ENCODE results near the gene ZWILCH. TPM values are rescaled to one million over a fixed set of nuclear protein-coding genes. Genes with fewer than 3 reads are reported as not detected.

The ZWILCH gene
- total and polyA plus RNA-seq, 2 donors (not counting 1 experiment from before 2014, with no cell fraction given) = 14.5 to 25.4 TPM

GRCh38 chr15:66481107-66481856, 23.8 kb upstream of the ZWILCH start:
- H3K9ac ChIP-seq (ENCODE audit: insufficient read depth, low read length) = no peak overlapping the region
- no peaks in the 10 kb centered on the region for H3K4me1 ChIP-seq (ENCODE audit: control insufficient read depth, extremely low read depth, insufficient read depth, low read length)
- TF ChIP-seq EZH2 (IDR thresholded peaks at IDR 0.05; ENCODE audit: low read length, missing control alignments) = no peak
- TF ChIP-seq, protein P1, sequence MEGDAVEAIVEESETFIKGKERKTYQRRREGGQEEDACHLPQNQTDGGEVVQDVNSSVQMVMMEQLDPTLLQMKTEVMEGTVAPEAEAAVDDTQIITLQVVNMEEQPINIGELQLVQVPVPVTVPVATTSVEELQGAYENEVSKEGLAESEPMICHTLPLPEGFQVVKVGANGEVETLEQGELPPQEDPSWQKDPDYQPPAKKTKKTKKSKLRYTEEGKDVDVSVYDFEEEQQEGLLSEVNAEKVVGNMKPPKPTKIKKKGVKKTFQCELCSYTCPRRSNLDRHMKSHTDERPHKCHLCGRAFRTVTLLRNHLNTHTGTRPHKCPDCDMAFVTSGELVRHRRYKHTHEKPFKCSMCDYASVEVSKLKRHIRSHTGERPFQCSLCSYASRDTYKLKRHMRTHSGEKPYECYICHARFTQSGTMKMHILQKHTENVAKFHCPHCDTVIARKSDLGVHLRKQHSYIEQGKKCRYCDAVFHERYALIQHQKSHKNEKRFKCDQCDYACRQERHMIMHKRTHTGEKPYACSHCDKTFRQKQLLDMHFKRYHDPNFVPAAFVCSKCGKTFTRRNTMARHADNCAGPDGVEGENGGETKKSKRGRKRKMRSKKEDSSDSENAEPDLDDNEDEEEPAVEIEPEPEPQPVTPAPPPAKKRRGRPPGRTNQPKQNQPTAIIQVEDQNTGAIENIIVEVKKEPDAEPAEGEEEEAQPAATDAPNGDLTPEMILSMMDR (conservative IDR thresholded peaks at IDR 0.05 in 1 of 2, IDR thresholded peaks at IDR 0.05 in 1 of 2; ENCODE audit: low read depth in 1 of 2, low read length in 2 of 2) = no peak
- DNase-seq (ENCODE audit: low read depth in 2 of 2) = peak in 1 of 2 donors; percentile 66
- H3K27ac ChIP-seq (ENCODE audit: insufficient read depth, low read length) = no peak overlapping the region
- peaks cover 3% of the 10 kb centered on the region for H3K36me3 ChIP-seq (ENCODE audit: control insufficient read depth, insufficient read depth, low read length)
- no peaks in the 10 kb centered on the region for H4K20me1 ChIP-seq (ENCODE audit: control insufficient read depth, extremely low read depth, insufficient read depth, low read length)
- no peak overlapping the region for H3K4me3 ChIP-seq (replicated peaks in 1 of 4; ENCODE audit: control extremely low read depth in 1 of 4, insufficient read depth in 1 of 4, low read depth in 3 of 4, low read length in 4 of 4)
- H2AFZ ChIP-seq (ENCODE audit: low read length) = no peak overlapping the region
- no peak overlapping the region for H3K4me2 ChIP-seq (ENCODE audit: extremely low read depth, insufficient read depth, low read length)
- no peaks in the 10 kb centered on the region for H3K79me2 ChIP-seq (ENCODE audit: control insufficient read depth, insufficient read depth, low read length)
- H3K27me3 ChIP-seq (ENCODE audit: control insufficient read depth, insufficient read depth, low read length) = no peaks in the 10 kb centered on the region
- H3K9me3 ChIP-seq (ENCODE audit: control insufficient read depth, insufficient read depth, low read depth, low read length) = no peaks in the 10 kb centered on the region

GRCh38 chr15:66482539-66482938, 22.6 kb upstream of the ZWILCH start:
- no peaks in the 10 kb centered on the region for H3K79me2 ChIP-seq (ENCODE audit: control insufficient read depth, insufficient read depth, low read length)
- H3K9ac ChIP-seq (ENCODE audit: insufficient read depth, low read length) = no peak overlapping the region
- no peaks in the 10 kb centered on the region for H4K20me1 ChIP-seq (ENCODE audit: control insufficient read depth, extremely low read depth, insufficient read depth, low read length)
- no peak for DNase-seq (ENCODE audit: low read depth in 2 of 2)
- H2AFZ ChIP-seq (ENCODE audit: low read length) = no peak overlapping the region
- H3K4me3 ChIP-seq (replicated peaks in 1 of 4; ENCODE audit: control extremely low read depth in 1 of 4, insufficient read depth in 1 of 4, low read depth in 3 of 4, low read length in 4 of 4) = no peak overlapping the region
- H3K4me1 ChIP-seq (ENCODE audit: control insufficient read depth, extremely low read depth, insufficient read depth, low read length) = no peaks in the 10 kb centered on the region
- TF ChIP-seq, protein P1 (conservative IDR thresholded peaks at IDR 0.05 in 1 of 2, IDR thresholded peaks at IDR 0.05 in 1 of 2; ENCODE audit: low read depth in 1 of 2, low read length in 2 of 2) = no peak
- no peak for TF ChIP-seq EZH2 (IDR thresholded peaks at IDR 0.05; ENCODE audit: low read length, missing control alignments)
- no peak overlapping the region for H3K27ac ChIP-seq (ENCODE audit: insufficient read depth, low read length)
- no peaks in the 10 kb centered on the region for H3K27me3 ChIP-seq (ENCODE audit: control insufficient read depth, insufficient read depth, low read length)
- no peaks in the 10 kb centered on the region for H3K9me3 ChIP-seq (ENCODE audit: control insufficient read depth, insufficient read depth, low read depth, low read length)
- no peak overlapping the region for H3K4me2 ChIP-seq (ENCODE audit: extremely low read depth, insufficient read depth, low read length)
- peaks cover 3% of the 10 kb centered on the region for H3K36me3 ChIP-seq (ENCODE audit: control insufficient read depth, insufficient read depth, low read length)

DNA sequence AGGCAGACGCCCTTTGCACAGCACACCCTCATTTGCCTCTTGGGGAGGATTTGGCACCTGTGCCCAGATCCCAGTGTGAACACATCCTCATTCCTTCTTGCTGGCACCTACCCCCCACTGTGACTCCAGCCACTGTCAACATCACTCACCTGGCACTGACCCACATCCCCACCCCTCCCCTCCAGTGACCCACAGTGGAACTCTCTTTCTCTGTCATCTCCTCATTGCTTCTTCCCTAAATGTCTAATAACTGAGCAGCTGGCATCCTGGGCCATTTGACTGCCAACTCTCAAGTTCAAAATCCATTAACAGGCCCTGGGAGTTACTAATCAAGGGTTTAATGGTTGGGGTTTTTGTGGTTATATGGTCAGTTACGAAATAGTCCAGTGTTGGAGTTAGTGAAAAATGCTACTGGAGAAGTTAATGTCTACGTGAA, 22.0 kb upstream of the ZWILCH start:
- H3K4me3 ChIP-seq (replicated peaks in 1 of 4; ENCODE audit: control extremely low read depth in 1 of 4, insufficient read depth in 1 of 4, low read depth in 3 of 4, low read length in 4 of 4) = no peak overlapping the region
- H3K36me3 ChIP-seq (ENCODE audit: control insufficient read depth, insufficient read depth, low read length) = peaks cover 4% of the 10 kb centered on the region
- no peaks in the 10 kb centered on the region for H4K20me1 ChIP-seq (ENCODE audit: control insufficient read depth, extremely low read depth, insufficient read depth, low read length)
- no peaks in the 10 kb centered on the region for H3K79me2 ChIP-seq (ENCODE audit: control insufficient read depth, insufficient read depth, low read length)
- no peak for TF ChIP-seq EZH2 (IDR thresholded peaks at IDR 0.05; ENCODE audit: low read length, missing control alignments)
- TF ChIP-seq, protein P1 (conservative IDR thresholded peaks at IDR 0.05 in 1 of 2, IDR thresholded peaks at IDR 0.05 in 1 of 2; ENCODE audit: low read depth in 1 of 2, low read length in 2 of 2) = no peak
- no peaks in the 10 kb centered on the region for H3K27me3 ChIP-seq (ENCODE audit: control insufficient read depth, insufficient read depth, low read length)
- no peak overlapping the region for H3K27ac ChIP-seq (ENCODE audit: insufficient read depth, low read length)
- no peaks in the 10 kb centered on the region for H3K9me3 ChIP-seq (ENCODE audit: control insufficient read depth, insufficient read depth, low read depth, low read length)
- H3K4me1 ChIP-seq (ENCODE audit: control insufficient read depth, extremely low read depth, insufficient read depth, low read length) = no peaks in the 10 kb centered on the region
- no peak overlapping the region for H3K9ac ChIP-seq (ENCODE audit: insufficient read depth, low read length)
- no peak overlapping the region for H2AFZ ChIP-seq (ENCODE audit: low read length)
- no peak overlapping the region for H3K4me2 ChIP-seq (ENCODE audit: extremely low read depth, insufficient read depth, low read length)
- DNase-seq (ENCODE audit: low read depth in 2 of 2) = peak; percentile 58 to 77
